WTC11 (cell line): ENCODE results near the gene MBD6.

Experiments
- ATF1 ChIP-seq: sonication (generic); formaldehyde crosslinking; IDR thresholded peaks from 2 replicates; pipeline ENCODE4 v1.8.1; 2023; ENCODE audit warnings: mild to moderate bottlenecking, moderate library complexity, missing genetic modification reagents
- CTCF ChIP-seq: fragments of 200-600 bp; IDR thresholded peaks from 2 replicates; pipeline ENCODE4 v1.8.0; 2022; ENCODE audit warnings: antibody characterized with exemption
- E2F1 ChIP-seq: sonication (generic); formaldehyde crosslinking; IDR thresholded peaks from 2 replicates; pipeline ENCODE4 v1.8.0; 2022; ENCODE audit warnings: mild to moderate bottlenecking, missing genetic modification reagents
- E2F4 ChIP-seq: sonication (generic); formaldehyde crosslinking; IDR thresholded peaks from 2 replicates; pipeline ENCODE4 v1.8.1; 2022; ENCODE audit warnings: low read depth, mild to moderate bottlenecking, moderate library complexity, missing genetic modification reagents, borderline replicate concordance
- FOXK1 ChIP-seq: sonication (generic); formaldehyde crosslinking; IDR thresholded peaks from 2 replicates; pipeline ENCODE4 v1.8.0; 2022; ENCODE audit warnings: mild to moderate bottlenecking, moderate library complexity, missing genetic modification reagents
- GABPB1 ChIP-seq: sonication (generic); formaldehyde crosslinking; IDR thresholded peaks from 2 replicates; pipeline ENCODE4 v1.8.1; 2023; ENCODE audit warnings: mild to moderate bottlenecking, missing genetic modification reagents
- JUN ChIP-seq: sonication (generic); formaldehyde crosslinking; IDR thresholded peaks from 2 replicates; pipeline ENCODE4 v1.8.0; 2023; ENCODE audit warnings: mild to moderate bottlenecking, missing genetic modification reagents
- MAX ChIP-seq: sonication (generic); formaldehyde crosslinking; IDR thresholded peaks from 2 replicates; pipeline ENCODE4 v1.8.0; 2022; ENCODE audit warnings: mild to moderate bottlenecking, missing genetic modification reagents
- NFYB ChIP-seq: sonication (generic); formaldehyde crosslinking; conservative IDR thresholded peaks from 2 replicates; pipeline ENCODE4 v1.8.0; 2022; ENCODE audit warnings: low read depth, missing genetic modification reagents
- SMAD4 ChIP-seq: sonication (generic); formaldehyde crosslinking; IDR thresholded peaks from 2 replicates; pipeline ENCODE4 v1.8.0; 2022; ENCODE audit warnings: mild to moderate bottlenecking, missing genetic modification reagents
- SP1 ChIP-seq: sonication (generic); formaldehyde crosslinking; conservative IDR thresholded peaks from 2 replicates; pipeline ENCODE4 v1.8.1; 2022; ENCODE audit warnings: missing genetic modification reagents
- USF2 ChIP-seq: sonication (generic); formaldehyde crosslinking; IDR thresholded peaks from 2 replicates; pipeline ENCODE4 v1.8.1; 2023; ENCODE audit warnings: mild to moderate bottlenecking, missing genetic modification reagents, moderate library complexity
- ZSCAN18 ChIP-seq: fragments of 250-450 bp; sonication (Bioruptor Pico); IDR thresholded peaks from 2 replicates; pipeline ENCODE4 v2.1.2; 2022; ENCODE audit warnings: mild to moderate bottlenecking, moderate library complexity

- TF ChIP-seq CTCF (no peak), E2F1 (CRISPR knock-in tag) (no peak), ATF1 (no peak), SP1 (CRISPR knock-in tag) (no peak), SMAD4 (CRISPR knock-in tag) (no peak), NFYB (no peak), USF2 (CRISPR knock-in tag) (no peak), JUN (CRISPR knock-in tag) (no peak), GABPB1 (CRISPR knock-in tag) (no peak), E2F4 (CRISPR knock-in tag) (no peak), MAX (CRISPR knock-in tag) (no peak), ZSCAN18 (CRISPR knock-in tag) (no peak), FOXK1 (CRISPR knock-in tag) (no peak)
These were observed 35.5 kb upstream of the MBD6 start for GRCh38 chr12:57487055-57487596.
